22Rv1 (cell line): ENCODE measurements around the gene ABLIM2.

ENCODE experiments used
- CTCF ChIP-seq: fragments of 450-650 bp; IDR thresholded peaks from 2 replicates; pipeline ENCODE4 v1.5.1; 2017; ENCODE audit warnings: mild to moderate bottlenecking
- ZFX ChIP-seq: fragments of 450-650 bp; IDR thresholded peaks from 2 replicates; pipeline ENCODE4 v1.6.1; 2017; ENCODE audit warnings: antibody characterized with exemption, borderline replicate concordance

GRCh38 chr4:7974425-7974824 lies 184.2 kb downstream of the ABLIM2 start:
- no peak for TF ChIP-seq CTCF
- TF ChIP-seq ZFX = no peak
